ENCODE measurements around the gene S100PBP.
"Not testable (repeated sequence)": the region's sequence is repeated elsewhere in the genome, so short reads cannot be mapped to it uniquely, and the experiment has no call there.

S100PBP gene

GRCh38 chr1:32791881-32792280 lies 25.6 kb upstream of the S100PBP start:
- no peak overlapping the region for H3K27ac ChIP-seq
- TF ChIP-seq, protein P1, sequence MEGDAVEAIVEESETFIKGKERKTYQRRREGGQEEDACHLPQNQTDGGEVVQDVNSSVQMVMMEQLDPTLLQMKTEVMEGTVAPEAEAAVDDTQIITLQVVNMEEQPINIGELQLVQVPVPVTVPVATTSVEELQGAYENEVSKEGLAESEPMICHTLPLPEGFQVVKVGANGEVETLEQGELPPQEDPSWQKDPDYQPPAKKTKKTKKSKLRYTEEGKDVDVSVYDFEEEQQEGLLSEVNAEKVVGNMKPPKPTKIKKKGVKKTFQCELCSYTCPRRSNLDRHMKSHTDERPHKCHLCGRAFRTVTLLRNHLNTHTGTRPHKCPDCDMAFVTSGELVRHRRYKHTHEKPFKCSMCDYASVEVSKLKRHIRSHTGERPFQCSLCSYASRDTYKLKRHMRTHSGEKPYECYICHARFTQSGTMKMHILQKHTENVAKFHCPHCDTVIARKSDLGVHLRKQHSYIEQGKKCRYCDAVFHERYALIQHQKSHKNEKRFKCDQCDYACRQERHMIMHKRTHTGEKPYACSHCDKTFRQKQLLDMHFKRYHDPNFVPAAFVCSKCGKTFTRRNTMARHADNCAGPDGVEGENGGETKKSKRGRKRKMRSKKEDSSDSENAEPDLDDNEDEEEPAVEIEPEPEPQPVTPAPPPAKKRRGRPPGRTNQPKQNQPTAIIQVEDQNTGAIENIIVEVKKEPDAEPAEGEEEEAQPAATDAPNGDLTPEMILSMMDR (conservative IDR thresholded peaks at IDR 0.05) = no peak
- TF ChIP-seq ZFX (IDR thresholded peaks at IDR 0.05) = no peak

DNA sequence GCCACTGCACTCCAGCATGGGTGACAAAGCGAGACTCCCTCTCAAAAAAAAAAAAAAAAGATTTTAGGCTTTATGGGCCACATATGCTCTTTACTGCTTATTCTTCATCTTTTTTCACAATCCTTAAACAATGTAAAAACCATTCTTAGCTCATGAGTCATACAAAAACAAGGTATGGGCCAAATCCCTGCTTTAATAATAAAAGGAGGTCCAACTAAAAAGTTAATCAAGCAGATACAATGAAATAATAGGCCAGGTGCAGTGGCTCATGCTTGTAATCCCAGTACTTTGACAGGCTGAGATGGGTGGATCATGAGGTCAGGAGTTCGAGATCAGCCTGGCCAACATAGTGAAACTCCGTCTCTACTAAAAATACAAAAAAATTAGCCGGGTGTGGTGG lies 21.7 kb upstream of the S100PBP start:
- not testable (repeated sequence) for H3K27ac ChIP-seq

DNA sequence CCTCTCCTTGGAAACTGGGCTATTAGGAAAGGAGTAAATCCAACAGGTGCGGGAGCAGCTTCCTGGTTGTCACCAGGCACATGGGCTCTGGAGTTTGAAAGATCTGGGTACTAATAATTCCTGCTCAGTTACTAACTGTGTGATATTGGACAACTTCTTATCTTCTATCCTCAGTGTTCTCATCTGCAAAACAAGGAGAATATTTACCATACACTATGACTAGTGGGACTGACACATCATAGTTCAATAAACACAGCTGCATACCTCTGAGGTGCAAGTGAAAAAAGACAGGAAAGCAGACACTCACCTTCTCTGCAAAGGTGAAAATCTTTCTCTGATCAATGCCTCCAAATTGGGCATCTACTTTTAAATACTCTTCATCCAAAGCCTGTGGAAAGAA lies 20.0 kb upstream of the S100PBP start:
- no peak overlapping the region for H3K27ac ChIP-seq
- TF ChIP-seq, protein P1 (conservative IDR thresholded peaks at IDR 0.05) = no peak
- no peak for TF ChIP-seq ZFX (IDR thresholded peaks at IDR 0.05)

- no peak for TF ChIP-seq ZFX (IDR thresholded peaks at IDR 0.05)
- TF ChIP-seq, protein P1 (conservative IDR thresholded peaks at IDR 0.05) = no peak
- no peak overlapping the region for H3K27ac ChIP-seq
Measured at GRCh38 chr1:32798191-32798590, 19.3 kb upstream of the S100PBP start.

- TF ChIP-seq, protein P1 (conservative IDR thresholded peaks at IDR 0.05) = no peak
- TF ChIP-seq ZFX (IDR thresholded peaks at IDR 0.05) = no peak
- H3K27ac ChIP-seq = no peak overlapping the region
Measured at GRCh38 chr1:32798679-32799416, 18.6 kb upstream of the S100PBP start.

DNA sequence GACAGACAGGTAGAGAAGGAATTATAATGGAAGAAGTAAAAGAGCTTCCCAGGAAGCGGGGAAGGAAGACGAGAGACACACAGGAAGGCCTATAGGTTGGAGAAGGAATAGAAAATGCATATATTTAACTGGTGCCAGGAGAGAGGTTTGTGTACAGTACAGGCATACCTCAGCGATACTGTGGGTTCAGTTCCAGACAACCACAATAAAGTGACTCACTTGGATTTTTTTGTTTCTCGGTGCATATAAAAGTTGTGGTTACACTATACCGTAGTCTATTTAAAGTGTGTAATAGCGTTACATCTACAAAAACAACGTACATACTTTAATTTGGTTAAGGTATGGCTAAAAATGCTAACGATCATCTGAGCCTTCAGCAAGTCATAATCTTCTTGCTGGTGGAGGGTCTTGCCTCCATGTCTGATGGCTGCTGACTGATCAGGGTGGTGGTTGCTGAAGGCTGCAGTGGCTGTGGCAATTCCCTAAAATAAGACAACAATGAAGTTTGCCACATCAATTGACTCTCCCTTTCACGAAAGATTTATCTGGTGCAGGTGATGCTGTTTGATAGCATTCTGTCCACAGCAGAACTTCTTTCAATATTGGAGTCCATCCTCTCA lies 16.2 kb upstream of the S100PBP start:
- TF ChIP-seq ZFX (IDR thresholded peaks at IDR 0.05) = no peak
- TF ChIP-seq, protein P1 (conservative IDR thresholded peaks at IDR 0.05) = no peak
- no peak overlapping the region for H3K27ac ChIP-seq

DNA sequence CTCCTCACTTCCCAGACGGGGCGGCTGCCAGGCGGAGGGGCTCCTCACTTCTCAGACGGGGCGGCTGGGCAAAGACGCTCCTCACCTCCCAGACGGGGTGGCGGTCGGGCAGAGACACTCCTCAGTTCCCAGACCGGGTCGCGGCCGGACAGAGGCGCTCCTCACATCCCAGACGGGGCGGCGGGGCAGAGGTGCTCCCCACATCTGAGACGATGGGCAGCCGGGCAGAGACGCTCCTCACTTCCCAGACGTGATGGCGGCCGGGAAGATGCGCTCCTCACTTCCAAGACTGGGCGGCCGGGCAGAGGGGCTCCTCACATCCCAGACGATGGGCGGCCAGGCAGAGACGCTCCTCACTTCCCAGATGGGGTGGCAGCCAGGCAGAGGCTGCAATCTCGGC lies 13.0 kb upstream of the S100PBP start:
- H3K27ac ChIP-seq = not testable (repeated sequence)

GRCh38 chr1:32806290-32806689 lies 11.2 kb upstream of the S100PBP start:
- no peak overlapping the region for H3K27ac ChIP-seq
- no peak for TF ChIP-seq ZFX (IDR thresholded peaks at IDR 0.05)
- TF ChIP-seq, protein P1 (conservative IDR thresholded peaks at IDR 0.05) = no peak
